GM19328 (cell line): ENCODE results near the gene FRMD4B.
"Not testable (repeated sequence)": the region's sequence is repeated elsewhere in the genome, so short reads cannot be mapped to it uniquely, and the experiment has no call there.

Experiments used
- ATAC-seq: cut with Tn5 transposase; IDR thresholded peaks from one replicate; pipeline ENCODE4 v1.9.1; 2021; ENCODE audit warnings: mild to moderate bottlenecking, moderate library complexity; ENCODE audit not compliant: unreplicated experiment

The FRMD4B gene

GRCh38 chr3:69325151-69325550, 60.7 kb downstream of the FRMD4B start:
- ATAC-seq, result no peak

- no peak for ATAC-seq
These were observed 61.4 kb downstream of the FRMD4B start for GRCh38 chr3:69324362-69325025.

- ATAC-seq, result no peak
These were observed 61.9 kb downstream of the FRMD4B start for GRCh38 chr3:69323941-69324340.

GRCh38 chr3:69322512-69322911, 63.4 kb downstream of the FRMD4B start:
- not testable (repeated sequence) for ATAC-seq

- ATAC-seq, result no peak
These were observed 63.8 kb downstream of the FRMD4B start for GRCh38 chr3:69322158-69322509.

- ATAC-seq, result no peak
These were observed 64.4 kb downstream of the FRMD4B start for GRCh38 chr3:69321301-69322157.

GRCh38 chr3:69320871-69321271, 65.0 kb downstream of the FRMD4B start:
- peak; percentile 52 for ATAC-seq

- peak; percentile 39 for ATAC-seq
These were observed 66.2 kb downstream of the FRMD4B start for GRCh38 chr3:69319652-69320051.

- ATAC-seq, result no peak
These were observed 67.5 kb downstream of the FRMD4B start for GRCh38 chr3:69318410-69318809.

- no peak for ATAC-seq
These were observed 72.6 kb downstream of the FRMD4B start for GRCh38 chr3:69313251-69313650.

- ATAC-seq, result no peak
These were observed 76.1 kb downstream of the FRMD4B start for GRCh38 chr3:69309814-69310213.

- ATAC-seq, result peak; percentile 95
These were observed 79.4 kb downstream of the FRMD4B start for GRCh38 chr3:69306239-69307185.

GRCh38 chr3:69305011-69305410, 80.9 kb downstream of the FRMD4B start:
- no peak for ATAC-seq

GRCh38 chr3:69304396-69304795, 81.5 kb downstream of the FRMD4B start:
- no peak for ATAC-seq

- no peak for ATAC-seq
These were observed 85.6 kb downstream of the FRMD4B start for GRCh38 chr3:69300296-69300695.

- no peak for ATAC-seq
These were observed 86.5 kb downstream of the FRMD4B start for GRCh38 chr3:69299344-69299743.

GRCh38 chr3:69297501-69297900, 88.4 kb downstream of the FRMD4B start:
- no peak for ATAC-seq

GRCh38 chr3:69296995-69297394, 88.9 kb downstream of the FRMD4B start:
- no peak for ATAC-seq

GRCh38 chr3:69294014-69294766, 91.7 kb downstream of the FRMD4B start:
- ATAC-seq, result no peak

- ATAC-seq, result no peak
These were observed 92.8 kb downstream of the FRMD4B start for GRCh38 chr3:69292959-69293574.
